ENCODE measurements around the gene CA9.

Gene CA9

GRCh38 chr9:35714123-35714522 is 40.4 kb downstream of the CA9 start:
- DNase-seq (ENCODE audit: extremely low read depth in 1 of 2, low read depth in 1 of 2) = no peak

DNA sequence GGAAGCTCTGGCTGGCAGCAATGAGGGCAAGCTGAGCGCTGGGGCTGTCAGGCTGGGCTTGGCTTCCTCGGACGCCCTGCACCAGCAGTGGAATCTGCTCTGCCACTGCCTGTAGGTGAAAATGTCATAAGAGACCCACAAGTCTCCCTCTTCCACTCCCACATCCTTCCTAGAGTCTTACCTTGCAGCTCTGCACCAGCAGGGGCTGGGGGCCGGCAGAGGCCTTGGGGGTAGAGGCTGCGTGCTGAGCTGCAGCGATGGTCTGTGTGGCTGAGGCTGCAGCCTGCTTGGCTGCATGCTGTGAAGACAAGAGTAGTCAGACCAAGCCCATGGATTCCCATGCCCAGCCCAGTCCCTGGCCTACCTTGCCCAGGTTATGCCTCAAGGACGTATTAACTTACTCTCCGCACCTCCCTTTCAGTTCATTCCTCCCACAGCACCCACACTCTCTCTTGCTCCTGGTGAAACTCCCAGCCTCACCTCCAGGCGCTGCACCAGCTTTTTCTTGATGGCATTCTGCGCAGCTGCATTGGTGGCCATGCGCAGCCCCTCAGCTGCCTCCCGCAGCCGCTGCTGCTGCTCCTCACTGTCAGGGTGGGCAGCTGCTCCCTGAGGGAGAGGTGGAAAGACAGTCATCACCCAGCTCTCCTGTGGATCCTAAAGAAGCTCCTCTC is 41.0 kb downstream of the CA9 start:
- no peak for DNase-seq (ENCODE audit: extremely low read depth in 1 of 2, low read depth in 1 of 2)

DNA sequence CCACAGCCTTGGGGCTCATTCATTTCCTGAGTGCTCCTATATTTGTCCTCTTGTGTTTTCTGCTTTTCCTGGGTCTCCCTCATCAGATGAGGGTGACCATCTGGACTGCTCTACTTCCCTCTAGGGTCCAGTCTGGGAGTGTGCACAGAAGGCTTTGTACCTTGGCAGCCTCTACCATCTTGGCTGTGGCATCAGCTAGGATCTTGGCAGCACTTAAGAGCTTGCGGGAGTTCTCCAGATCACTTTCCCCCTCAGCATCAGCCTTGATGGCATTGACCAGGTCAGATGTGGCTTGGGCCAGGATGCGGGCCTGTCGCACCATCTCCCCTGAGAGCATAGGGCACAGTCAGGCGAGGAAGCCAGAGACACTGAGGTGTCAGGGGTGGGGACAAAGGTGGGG is 42.5 kb downstream of the CA9 start:
- DNase-seq (ENCODE audit: extremely low read depth in 1 of 2, low read depth in 1 of 2) = no peak

GRCh38 chr9:35717132-35717870 is 43.6 kb downstream of the CA9 start:
- DNase-seq (ENCODE audit: extremely low read depth in 1 of 2, low read depth in 1 of 2) = no peak

DNA sequence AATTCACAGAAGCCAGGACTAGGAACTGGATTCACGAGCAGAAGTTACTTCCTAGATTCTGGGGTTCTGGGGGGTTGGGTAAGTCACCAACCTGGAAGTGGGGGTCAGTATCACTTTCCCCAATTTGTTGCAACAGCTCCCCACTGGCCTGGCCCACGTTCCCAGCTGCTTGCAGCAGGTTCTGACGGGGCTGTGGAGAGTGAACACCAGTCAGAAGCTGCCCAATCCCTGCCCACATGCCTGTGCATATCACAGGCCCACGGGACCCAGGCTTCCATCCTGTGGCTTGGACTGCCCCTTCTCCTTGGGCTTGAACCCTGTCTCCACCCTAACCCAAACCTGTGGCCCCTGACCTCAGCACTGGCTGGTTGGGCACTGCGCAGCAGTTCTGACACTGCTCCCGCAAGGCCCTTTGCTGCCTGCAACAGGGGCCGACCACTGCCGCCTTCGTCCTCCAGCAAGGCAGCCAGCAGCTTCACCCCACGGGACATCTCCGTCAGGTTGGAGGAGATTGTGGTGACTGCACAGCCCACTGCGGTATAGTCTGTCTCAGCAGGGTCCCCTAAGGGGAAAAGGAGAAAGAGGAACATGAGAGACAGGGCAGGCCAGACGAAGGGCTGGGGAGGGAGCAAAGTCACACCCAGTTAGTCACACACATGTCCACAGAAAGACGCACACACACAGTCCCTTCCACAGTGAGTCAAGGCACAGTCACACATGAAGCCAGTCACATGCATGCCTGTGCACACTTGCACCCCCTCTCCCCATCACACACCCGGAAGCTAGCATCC is 45.2 kb downstream of the CA9 start:
- DNase-seq (ENCODE audit: extremely low read depth in 1 of 2, low read depth in 1 of 2) = no peak

DNA sequence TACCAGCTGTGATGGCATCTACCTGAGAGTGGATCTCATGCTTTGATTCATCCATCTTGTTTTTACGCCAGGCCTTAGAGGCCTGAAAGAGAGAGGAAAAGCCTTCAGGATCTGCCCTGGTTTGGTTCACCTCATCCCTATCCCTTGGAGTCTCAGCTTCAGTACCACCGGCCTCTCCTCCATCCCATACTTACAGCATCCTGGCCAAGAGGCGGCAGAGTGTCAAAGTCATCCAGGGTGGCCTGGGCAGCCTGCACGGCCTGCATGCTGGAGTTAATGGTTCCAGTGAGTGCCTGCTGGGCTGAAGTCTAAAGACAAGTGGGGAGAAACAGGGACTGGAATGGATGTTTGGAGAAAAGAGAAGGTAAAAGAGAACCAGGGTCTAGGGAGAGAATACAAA is 45.8 kb downstream of the CA9 start:
- no peak for DNase-seq (ENCODE audit: extremely low read depth in 1 of 2, low read depth in 1 of 2)

- no peak for DNase-seq (ENCODE audit: extremely low read depth in 1 of 2, low read depth in 1 of 2)
These were observed 49.7 kb downstream of the CA9 start for GRCh38 chr9:35723426-35723825.

DNA sequence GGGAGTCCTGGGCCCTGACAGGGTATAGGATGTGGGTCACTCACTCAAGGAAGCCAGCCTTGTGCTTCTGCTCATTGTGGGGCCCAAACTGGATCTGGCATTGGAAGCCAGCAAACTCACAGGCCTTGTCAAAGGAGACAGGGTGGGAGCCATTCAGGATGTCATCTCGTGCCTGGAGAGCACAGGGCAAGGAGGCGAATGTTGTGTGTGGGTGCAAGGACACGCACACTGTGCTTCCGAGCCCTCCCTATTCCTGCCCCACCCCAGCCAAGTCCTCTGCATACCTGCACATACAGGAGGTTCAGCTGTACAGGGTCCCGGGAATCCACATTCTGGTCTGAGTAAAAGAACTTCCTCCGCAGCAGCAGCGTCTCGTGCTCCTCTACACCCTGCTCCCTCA is 50.2 kb downstream of the CA9 start:
- no peak for DNase-seq (ENCODE audit: extremely low read depth in 1 of 2, low read depth in 1 of 2)

DNA sequence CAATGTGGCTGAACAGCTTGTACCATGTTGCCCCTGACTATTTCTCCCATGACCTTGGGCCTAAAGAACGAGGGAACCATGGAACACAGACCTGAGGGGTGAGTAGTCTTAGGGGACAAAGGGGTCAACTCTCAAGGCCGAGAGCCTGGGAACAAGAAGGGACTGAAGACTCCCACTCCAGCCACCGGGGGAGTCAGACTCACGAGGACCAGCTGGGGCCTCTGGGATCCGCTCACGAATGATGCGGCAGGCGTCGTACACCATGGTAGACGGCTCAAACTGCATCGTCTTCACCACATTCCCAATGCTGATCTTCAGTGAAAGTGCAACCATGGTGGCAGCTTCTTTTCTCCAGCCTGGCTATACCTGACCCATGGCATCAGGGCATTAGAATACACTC is 51.6 kb downstream of the CA9 start:
- DNase-seq (ENCODE audit: extremely low read depth in 1 of 2, low read depth in 1 of 2) = no peak

DNA sequence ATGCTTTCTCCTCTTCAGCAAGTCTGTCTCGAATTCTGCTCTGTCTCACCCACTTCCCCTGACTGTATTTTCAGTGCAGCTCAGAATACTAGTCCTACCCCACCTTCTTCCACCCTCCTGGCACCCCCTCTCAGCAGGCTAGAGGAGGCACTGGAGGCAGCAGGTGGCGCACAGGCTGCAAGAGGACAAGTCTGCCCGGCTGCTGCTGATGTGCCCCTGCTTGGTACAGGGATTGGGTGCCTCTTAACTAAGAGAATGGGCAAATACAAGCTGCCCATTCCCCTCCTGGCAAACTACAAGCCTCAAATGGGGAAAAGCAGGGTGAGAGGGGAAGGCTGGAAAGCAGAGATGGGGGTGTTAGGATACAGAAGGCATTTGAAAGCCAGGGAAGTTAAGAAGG is 53.2 kb downstream of the CA9 start:
- no peak for DNase-seq (ENCODE audit: extremely low read depth in 1 of 2, low read depth in 1 of 2)

DNA sequence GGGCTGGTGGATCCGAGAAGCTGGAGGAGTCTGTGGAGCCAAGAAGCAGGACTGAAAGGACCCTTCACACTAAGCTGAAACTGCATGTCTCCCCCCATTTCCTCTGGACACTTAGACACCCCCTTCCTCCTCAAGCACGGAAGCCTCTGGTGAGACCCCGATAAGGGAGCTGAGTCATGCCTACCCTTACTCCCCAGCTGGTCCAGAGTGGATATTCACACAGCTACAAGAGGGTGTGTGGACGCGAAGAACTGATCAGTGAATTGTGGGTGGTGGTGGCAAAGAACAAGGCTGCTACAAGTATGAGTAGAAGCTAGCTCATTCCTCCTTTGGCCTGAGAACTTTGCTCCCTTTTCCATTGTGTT is 53.9 kb downstream of the CA9 start:
- DNase-seq (ENCODE audit: extremely low read depth in 1 of 2, low read depth in 1 of 2) = no peak

DNA sequence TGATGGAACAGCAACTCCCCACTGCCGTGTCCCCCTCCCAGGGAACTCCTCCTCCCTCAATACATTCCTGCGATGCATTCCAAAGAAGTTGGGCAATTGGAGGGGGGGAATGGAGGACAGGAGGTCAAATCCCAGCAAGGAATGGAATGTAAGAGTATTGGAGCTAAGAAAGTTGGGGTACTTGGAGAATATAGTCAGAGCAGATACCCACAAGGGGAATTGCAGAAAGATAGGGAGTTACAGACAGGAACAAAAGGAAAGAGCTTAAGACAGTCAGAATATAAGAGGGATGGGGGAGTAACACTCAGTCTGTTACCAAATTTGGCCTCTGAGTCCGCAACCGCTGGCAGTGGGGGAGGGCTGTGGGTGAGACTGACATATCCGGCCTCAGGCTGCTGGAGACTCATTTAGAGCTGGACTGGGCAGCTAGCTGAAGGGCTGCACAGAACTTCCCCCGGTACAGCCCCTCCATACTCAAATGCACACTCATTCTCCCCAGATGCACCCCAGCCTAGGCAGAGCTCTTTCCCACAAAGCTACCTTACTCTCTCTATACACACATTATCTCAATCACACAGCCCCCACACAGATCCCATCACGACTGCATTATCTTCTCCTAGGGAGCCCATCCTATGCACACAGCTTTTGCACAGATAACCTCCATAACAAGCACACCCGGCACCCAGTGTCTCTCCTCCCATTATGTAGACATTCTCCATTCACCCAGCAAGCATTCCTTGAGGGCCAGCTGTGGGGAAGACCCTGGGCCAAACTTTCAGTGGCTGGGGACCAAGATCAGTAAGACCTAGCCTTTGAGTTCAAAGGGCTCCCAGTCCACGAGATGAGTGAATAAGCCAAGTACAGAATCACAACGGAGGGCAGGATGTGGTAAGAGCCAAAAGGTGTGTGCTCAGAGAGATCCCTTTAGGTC is 54.6 kb downstream of the CA9 start:
- DNase-seq (ENCODE audit: extremely low read depth in 1 of 2, low read depth in 1 of 2) = no peak

DNA sequence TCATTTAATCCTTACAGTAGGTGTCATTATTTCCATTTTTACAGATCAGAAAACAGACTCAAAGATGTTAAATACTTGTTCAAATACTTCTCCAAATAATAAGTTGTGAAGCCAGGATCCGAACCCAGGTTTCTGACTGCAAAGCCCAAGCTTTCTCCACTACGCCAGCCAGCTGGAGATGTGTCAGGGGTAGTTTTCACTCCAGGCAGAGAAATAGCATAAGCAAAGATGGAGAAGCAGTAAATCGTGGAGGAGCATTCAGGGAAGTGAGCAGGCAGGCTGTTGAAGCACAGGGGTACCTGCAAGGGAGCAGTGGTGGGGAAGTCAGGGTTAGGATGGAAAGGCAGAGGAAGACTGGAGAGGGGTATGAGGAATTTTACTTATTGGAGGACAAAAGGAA is 55.4 kb downstream of the CA9 start:
- DNase-seq (ENCODE audit: extremely low read depth in 1 of 2, low read depth in 1 of 2) = no peak

- no peak for DNase-seq (ENCODE audit: extremely low read depth in 1 of 2, low read depth in 1 of 2)
These were observed 56.2 kb downstream of the CA9 start for GRCh38 chr9:35729700-35730485.

DNA sequence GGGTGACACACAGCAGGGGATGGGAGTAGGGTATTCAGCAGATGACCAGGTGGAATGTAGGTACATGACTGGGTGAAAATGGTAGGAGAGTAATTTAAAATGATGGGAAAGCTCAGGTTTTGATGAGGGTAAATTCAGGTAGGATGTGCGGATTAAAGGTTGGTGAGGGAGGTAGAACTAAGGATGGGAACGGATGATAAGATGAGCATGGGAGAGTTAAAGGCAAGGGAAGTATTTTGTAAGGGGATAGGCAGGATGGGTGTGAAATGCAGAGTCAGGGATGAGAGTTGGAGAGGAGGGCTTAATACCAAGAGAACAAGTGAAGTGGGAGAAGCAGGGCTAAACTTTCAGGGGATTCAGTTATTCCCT is 56.7 kb downstream of the CA9 start:
- no peak for DNase-seq (ENCODE audit: extremely low read depth in 1 of 2, low read depth in 1 of 2)
